Measurements from ENCODE around the gene C16orf89.
"Not testable (repeated sequence)": the region's sequence is repeated elsewhere in the genome, so short reads cannot be mapped to it uniquely, and the experiment has no call there.

The C16orf89 gene

GRCh38 chr16:5090592-5090991 is 24.8 kb upstream of the C16orf89 start:
- H3K4me2 ChIP-seq (ENCODE audit: insufficient read depth, low read length); H3K9ac ChIP-seq (ENCODE audit: low read depth, low read length); H3K27ac ChIP-seq (ENCODE audit: low read length); H3K9me3 ChIP-seq (ENCODE audit: insufficient read depth, low read length, severe bottlenecking); H3K4me3 ChIP-seq (ENCODE audit: low read depth in 1 of 2, low read length in 2 of 2); DNase-seq; H2AFZ ChIP-seq (ENCODE audit: low read depth, low read length); H3K27me3 ChIP-seq (ENCODE audit: insufficient read depth, low read length, poor library complexity); H3K4me1 ChIP-seq (ENCODE audit: insufficient read depth, low read length); H3K36me3 ChIP-seq (ENCODE audit: insufficient read depth, low read length); ATAC-seq (ENCODE audit: insufficient read depth, low read depth); H3K79me2 ChIP-seq (ENCODE audit: insufficient read depth, low read length); H4K20me1 ChIP-seq (ENCODE audit: insufficient read depth, low read length): not testable (repeated sequence)

- not testable (repeated sequence) for H3K9ac ChIP-seq (ENCODE audit: low read depth, low read length); H3K27ac ChIP-seq (ENCODE audit: low read length); H3K9me3 ChIP-seq (ENCODE audit: insufficient read depth, low read length, severe bottlenecking); H4K20me1 ChIP-seq (ENCODE audit: insufficient read depth, low read length); H2AFZ ChIP-seq (ENCODE audit: low read depth, low read length); ATAC-seq (ENCODE audit: insufficient read depth, low read depth); H3K4me2 ChIP-seq (ENCODE audit: insufficient read depth, low read length); H3K4me3 ChIP-seq (ENCODE audit: low read depth in 1 of 2, low read length in 2 of 2); H3K27me3 ChIP-seq (ENCODE audit: insufficient read depth, low read length, poor library complexity); H3K4me1 ChIP-seq (ENCODE audit: insufficient read depth, low read length); H3K79me2 ChIP-seq (ENCODE audit: insufficient read depth, low read length); H3K36me3 ChIP-seq (ENCODE audit: insufficient read depth, low read length); DNase-seq
Measured at GRCh38 chr16:5089911-5090555, 24.3 kb upstream of the C16orf89 start.

DNA sequence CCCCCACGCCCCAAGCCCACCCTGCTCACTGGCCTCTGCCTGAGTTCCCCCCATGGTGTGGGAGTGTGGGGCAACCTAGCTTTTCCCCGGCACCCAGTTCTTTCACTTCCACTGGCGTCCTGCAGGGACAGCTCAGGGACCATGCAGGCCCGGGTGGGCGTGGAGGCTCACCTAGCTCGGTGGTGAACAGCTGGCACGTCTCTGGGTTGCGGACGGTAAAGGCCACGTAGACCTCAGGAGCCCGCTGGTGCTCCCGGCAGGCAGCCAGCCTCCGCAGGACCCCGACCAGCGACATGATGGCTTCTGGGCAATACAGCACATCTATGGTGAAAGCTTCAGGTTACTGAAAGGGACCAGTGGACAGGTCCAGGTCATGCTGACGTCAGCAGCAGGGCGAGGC is 23.2 kb upstream of the C16orf89 start:
- not testable (repeated sequence) for H2AFZ ChIP-seq (ENCODE audit: low read depth, low read length); H3K27ac ChIP-seq (ENCODE audit: low read length); DNase-seq; H3K9ac ChIP-seq (ENCODE audit: low read depth, low read length); H3K9me3 ChIP-seq (ENCODE audit: insufficient read depth, low read length, severe bottlenecking); ATAC-seq (ENCODE audit: insufficient read depth, low read depth); H3K27me3 ChIP-seq (ENCODE audit: insufficient read depth, low read length, poor library complexity); H3K36me3 ChIP-seq (ENCODE audit: insufficient read depth, low read length); H3K4me3 ChIP-seq (ENCODE audit: low read depth in 1 of 2, low read length in 2 of 2); H3K4me2 ChIP-seq (ENCODE audit: insufficient read depth, low read length); H3K4me1 ChIP-seq (ENCODE audit: insufficient read depth, low read length); H4K20me1 ChIP-seq (ENCODE audit: insufficient read depth, low read length); H3K79me2 ChIP-seq (ENCODE audit: insufficient read depth, low read length)

DNA sequence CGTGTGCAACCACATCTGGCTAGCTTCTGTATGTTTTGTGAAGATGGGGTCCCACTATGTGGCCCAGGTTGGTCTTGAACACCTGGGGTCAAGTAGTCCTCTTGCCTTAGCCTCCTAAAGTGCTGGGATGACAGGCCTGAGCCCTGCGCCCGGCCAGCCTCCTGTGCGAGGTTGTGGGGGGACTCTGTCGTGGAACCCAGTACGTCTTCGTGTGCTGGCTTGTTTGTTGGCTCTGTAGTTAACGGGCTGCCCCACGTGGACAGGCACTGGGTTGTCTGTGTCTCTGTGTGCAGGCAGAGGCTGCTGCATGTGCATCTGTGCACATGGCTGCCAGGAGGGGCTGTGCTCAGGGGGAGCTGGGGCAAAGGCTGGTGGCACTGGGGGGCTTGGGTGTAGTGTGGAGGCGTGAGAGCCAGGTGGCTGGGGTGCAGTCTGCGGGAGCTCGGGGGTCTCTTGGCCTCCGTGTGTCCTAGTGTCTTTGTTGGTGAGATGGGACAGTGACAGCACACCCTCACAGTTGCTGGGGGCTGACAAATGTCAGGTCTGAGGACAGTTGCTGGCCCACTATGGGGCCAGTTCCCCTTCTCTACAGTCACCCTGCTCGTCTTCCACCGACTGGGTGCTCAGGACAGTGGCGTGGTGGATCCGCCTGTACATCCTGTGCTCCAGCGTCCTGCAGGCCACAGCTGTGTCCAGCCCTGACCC is 22.5 kb upstream of the C16orf89 start:
- H3K4me2 ChIP-seq (ENCODE audit: insufficient read depth, low read length); H2AFZ ChIP-seq (ENCODE audit: low read depth, low read length); ATAC-seq (ENCODE audit: insufficient read depth, low read depth); H3K79me2 ChIP-seq (ENCODE audit: insufficient read depth, low read length); H3K27me3 ChIP-seq (ENCODE audit: insufficient read depth, low read length, poor library complexity); H3K27ac ChIP-seq (ENCODE audit: low read length); H3K4me3 ChIP-seq (ENCODE audit: low read depth in 1 of 2, low read length in 2 of 2); H3K36me3 ChIP-seq (ENCODE audit: insufficient read depth, low read length); H3K9me3 ChIP-seq (ENCODE audit: insufficient read depth, low read length, severe bottlenecking); DNase-seq; H3K9ac ChIP-seq (ENCODE audit: low read depth, low read length); H3K4me1 ChIP-seq (ENCODE audit: insufficient read depth, low read length); H4K20me1 ChIP-seq (ENCODE audit: insufficient read depth, low read length): not testable (repeated sequence)

- not testable (repeated sequence) for H2AFZ ChIP-seq (ENCODE audit: low read depth, low read length); H3K9ac ChIP-seq (ENCODE audit: low read depth, low read length); DNase-seq; H3K79me2 ChIP-seq (ENCODE audit: insufficient read depth, low read length); H3K4me1 ChIP-seq (ENCODE audit: insufficient read depth, low read length); H3K4me3 ChIP-seq (ENCODE audit: low read depth in 1 of 2, low read length in 2 of 2); H3K9me3 ChIP-seq (ENCODE audit: insufficient read depth, low read length, severe bottlenecking); H3K27me3 ChIP-seq (ENCODE audit: insufficient read depth, low read length, poor library complexity); ATAC-seq (ENCODE audit: insufficient read depth, low read depth); H3K4me2 ChIP-seq (ENCODE audit: insufficient read depth, low read length); H4K20me1 ChIP-seq (ENCODE audit: insufficient read depth, low read length); H3K27ac ChIP-seq (ENCODE audit: low read length)
- peaks cover 14% of the 10 kb centered on the region; the same call in 1 of the 2 replicates for H3K36me3 ChIP-seq (ENCODE audit: insufficient read depth, low read length)
Measured at GRCh38 chr16:5085716-5086115, 20.0 kb upstream of the C16orf89 start.

- TF ChIP-seq, protein P1, sequence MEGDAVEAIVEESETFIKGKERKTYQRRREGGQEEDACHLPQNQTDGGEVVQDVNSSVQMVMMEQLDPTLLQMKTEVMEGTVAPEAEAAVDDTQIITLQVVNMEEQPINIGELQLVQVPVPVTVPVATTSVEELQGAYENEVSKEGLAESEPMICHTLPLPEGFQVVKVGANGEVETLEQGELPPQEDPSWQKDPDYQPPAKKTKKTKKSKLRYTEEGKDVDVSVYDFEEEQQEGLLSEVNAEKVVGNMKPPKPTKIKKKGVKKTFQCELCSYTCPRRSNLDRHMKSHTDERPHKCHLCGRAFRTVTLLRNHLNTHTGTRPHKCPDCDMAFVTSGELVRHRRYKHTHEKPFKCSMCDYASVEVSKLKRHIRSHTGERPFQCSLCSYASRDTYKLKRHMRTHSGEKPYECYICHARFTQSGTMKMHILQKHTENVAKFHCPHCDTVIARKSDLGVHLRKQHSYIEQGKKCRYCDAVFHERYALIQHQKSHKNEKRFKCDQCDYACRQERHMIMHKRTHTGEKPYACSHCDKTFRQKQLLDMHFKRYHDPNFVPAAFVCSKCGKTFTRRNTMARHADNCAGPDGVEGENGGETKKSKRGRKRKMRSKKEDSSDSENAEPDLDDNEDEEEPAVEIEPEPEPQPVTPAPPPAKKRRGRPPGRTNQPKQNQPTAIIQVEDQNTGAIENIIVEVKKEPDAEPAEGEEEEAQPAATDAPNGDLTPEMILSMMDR (IDR thresholded peaks at IDR 0.05; ENCODE audit: borderline replicate concordance, extremely low read depth, low read length, poor library complexity, severe bottlenecking), result peak; percentile 65
- not testable (repeated sequence) for H3K9ac ChIP-seq (ENCODE audit: low read depth, low read length); H3K27me3 ChIP-seq (ENCODE audit: insufficient read depth, low read length, poor library complexity); H3K4me3 ChIP-seq (ENCODE audit: low read depth in 1 of 2, low read length in 2 of 2); H4K20me1 ChIP-seq (ENCODE audit: insufficient read depth, low read length); H3K27ac ChIP-seq (ENCODE audit: low read length); H3K4me2 ChIP-seq (ENCODE audit: insufficient read depth, low read length); ATAC-seq (ENCODE audit: insufficient read depth, low read depth); H3K4me1 ChIP-seq (ENCODE audit: insufficient read depth, low read length); H2AFZ ChIP-seq (ENCODE audit: low read depth, low read length); H3K79me2 ChIP-seq (ENCODE audit: insufficient read depth, low read length); H3K9me3 ChIP-seq (ENCODE audit: insufficient read depth, low read length, severe bottlenecking)
- H3K36me3 ChIP-seq (ENCODE audit: insufficient read depth, low read length), result peaks cover 14% of the 10 kb centered on the region; the same call in 1 of the 2 replicates
- DNase-seq, result peak; percentile 61
Measured at GRCh38 chr16:5084802-5085201, 19.0 kb upstream of the C16orf89 start.

DNA sequence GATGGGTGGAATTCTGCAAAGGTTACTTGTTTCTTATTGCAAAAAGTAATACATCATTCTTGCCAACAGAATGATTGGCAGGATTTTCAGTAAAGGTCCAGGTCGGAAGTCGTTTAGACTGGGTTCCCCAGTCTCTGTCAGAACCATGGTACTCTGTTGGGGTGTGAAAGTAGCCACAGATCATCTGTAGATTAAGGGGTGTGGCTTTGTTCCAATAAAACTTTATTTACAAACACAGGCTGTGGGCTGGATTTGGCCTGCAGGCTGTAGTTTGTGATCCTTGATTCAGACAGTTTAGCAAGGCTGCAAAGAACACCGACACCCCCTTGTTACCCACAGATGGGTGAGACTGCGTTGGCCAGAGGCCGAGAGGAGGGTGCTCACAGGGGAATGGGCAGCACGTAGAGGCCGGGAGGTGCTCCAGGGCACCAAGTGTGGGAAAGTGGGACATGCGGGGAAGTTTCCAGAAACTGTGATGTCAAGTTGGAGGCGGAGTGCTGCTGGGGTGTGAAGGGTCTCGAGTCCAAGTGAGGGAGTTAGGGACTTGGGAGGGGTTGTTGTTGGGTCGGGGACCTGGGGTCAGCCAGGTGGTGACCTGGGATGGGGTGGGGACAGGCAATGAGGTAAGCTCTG is 18.5 kb upstream of the C16orf89 start:
- not testable (repeated sequence) for H3K27me3 ChIP-seq (ENCODE audit: insufficient read depth, low read length, poor library complexity); H3K4me3 ChIP-seq (ENCODE audit: low read depth in 1 of 2, low read length in 2 of 2); H3K79me2 ChIP-seq (ENCODE audit: insufficient read depth, low read length); H2AFZ ChIP-seq (ENCODE audit: low read depth, low read length); H3K9me3 ChIP-seq (ENCODE audit: insufficient read depth, low read length, severe bottlenecking); H4K20me1 ChIP-seq (ENCODE audit: insufficient read depth, low read length); H3K4me1 ChIP-seq (ENCODE audit: insufficient read depth, low read length); ATAC-seq (ENCODE audit: insufficient read depth, low read depth); H3K4me2 ChIP-seq (ENCODE audit: insufficient read depth, low read length); DNase-seq; H3K9ac ChIP-seq (ENCODE audit: low read depth, low read length); H3K27ac ChIP-seq (ENCODE audit: low read length)
- peaks cover 14% of the 10 kb centered on the region; the same call in 1 of the 2 replicates for H3K36me3 ChIP-seq (ENCODE audit: insufficient read depth, low read length)
